GM12892 (cell line): ENCODE measurements around the gene GPA33.

ENCODE experiments used
- POLR2A ChIP-seq: IDR thresholded peaks from 2 replicates; pipeline ENCODE4 v1.6.1; 2011; ENCODE audit warnings: low read depth, low read length, control low read depth
- POLR2AphosphoS5 ChIP-seq: IDR thresholded peaks from 2 replicates; pipeline ENCODE4 v1.6.1; 2011; ENCODE audit warnings: low read depth, low read length, control low read depth
- TAF1 ChIP-seq: IDR thresholded peaks from 2 replicates; pipeline ENCODE4 v1.6.1; 2011; ENCODE audit warnings: low read depth, mild to moderate bottlenecking, control low read depth, low read length, borderline replicate concordance

DNA sequence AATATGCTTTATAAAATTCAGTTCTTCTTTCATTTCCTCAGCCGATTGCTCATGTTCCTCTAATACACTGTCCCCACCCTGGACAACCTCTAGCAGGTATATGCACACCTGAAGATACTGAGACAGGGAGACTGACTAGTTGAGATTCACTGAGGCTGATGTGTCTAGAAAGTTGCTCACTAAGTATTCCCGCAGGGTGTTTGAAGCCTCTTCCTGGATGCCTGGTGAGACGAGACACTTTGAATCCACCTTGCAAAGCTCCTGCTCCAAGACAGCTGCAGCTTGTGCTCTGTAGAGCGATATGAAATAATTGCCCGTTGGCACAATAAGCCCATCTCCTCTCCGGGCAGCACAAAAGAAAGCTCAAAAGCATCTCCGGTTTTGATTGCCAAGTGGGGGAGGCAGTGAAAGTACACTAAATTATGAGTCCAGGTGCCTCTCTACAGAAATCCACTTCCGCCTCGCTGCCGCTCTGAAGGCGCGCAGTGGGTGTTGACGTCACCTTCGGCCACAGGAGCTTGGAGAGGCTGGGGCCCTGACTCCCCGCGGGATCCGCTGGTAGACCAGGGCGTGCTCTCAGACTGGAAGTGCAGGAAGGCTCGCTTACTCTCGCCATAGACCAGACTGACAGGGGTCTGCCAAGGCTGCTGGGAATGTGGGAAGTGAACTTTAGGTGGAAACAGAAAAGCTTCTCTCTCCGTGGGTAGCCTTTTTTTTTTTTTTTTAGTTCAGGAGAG, 46.3 kb downstream of the GPA33 start:
- TF ChIP-seq POLR2A (0 out of 2 replicates have a peak, but pooled peaks have one; percentile 22), POLR2AphosphoS5 (no peak), TAF1 (no peak)
